Activated CD4-positive, alpha-beta T cell treated with anti-CD3 and anti-CD28 coated beads, Interleukin-2, amount 50 U/mL, for 4 hours (primary cell): ENCODE data around the gene RIPOR3.
"Not testable (repeated sequence)": the region's sequence is repeated elsewhere in the genome, so short reads cannot be mapped to it uniquely, and the experiment has no call there.

Experiments
- DNase-seq, 2 experiments: peaks; one replicate each; pipeline ENCODE4 v3.0.0-alpha.2; 2020

The RIPOR3 gene

DNA sequence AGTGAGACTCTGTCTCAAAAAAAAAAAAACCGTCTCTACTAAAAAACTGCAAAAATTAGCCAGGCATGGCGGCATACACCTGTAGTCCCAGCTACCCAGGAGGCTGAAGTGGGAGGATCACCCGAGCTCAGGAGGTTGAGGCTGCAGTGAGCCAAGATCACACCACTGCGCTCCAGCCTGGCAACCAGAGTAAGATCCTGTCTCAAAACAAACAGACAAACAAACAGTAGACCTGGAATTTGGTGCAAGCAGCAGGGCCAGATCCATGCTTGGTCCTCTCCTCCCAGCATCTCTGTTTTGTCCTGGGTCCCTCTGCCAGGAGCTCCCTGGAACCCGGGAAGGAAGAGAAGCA lies 11.6 kb downstream of the RIPOR3 start:
- no peak for DNase-seq

DNA sequence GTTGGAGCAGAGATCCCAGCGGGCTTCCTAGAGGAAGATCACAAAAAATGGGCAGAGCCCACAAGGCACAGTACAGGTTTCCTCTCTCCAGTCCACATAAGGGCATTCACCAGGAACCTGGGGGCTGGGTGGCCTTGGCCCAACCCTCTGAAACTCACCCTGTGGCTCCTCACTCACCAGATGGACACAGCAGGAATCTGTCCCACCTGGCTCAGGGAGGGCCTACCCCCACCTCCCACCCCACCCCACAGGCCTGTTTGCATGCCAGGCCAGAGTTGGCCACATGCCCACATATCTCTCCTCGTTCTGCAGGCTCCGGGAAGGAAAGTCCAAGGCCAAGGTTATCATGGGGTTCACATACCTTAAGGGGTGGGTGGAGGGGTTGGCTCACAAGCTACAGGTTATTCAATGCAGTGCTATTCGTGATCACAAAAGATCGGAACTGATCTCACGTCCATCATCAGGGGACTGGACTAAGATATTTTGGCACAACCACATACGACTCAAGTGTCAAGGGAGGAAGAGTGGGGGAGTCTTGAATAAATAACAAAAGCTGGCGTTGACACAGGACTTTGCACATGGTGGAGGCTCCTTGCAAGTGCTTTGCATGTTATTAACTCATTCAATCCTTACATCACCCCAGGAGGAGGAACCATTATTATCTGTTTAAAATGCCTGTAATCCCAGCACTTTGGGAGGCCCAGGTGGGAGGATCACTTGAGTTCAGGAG lies 13.0 kb downstream of the RIPOR3 start:
- no peak for DNase-seq

DNA sequence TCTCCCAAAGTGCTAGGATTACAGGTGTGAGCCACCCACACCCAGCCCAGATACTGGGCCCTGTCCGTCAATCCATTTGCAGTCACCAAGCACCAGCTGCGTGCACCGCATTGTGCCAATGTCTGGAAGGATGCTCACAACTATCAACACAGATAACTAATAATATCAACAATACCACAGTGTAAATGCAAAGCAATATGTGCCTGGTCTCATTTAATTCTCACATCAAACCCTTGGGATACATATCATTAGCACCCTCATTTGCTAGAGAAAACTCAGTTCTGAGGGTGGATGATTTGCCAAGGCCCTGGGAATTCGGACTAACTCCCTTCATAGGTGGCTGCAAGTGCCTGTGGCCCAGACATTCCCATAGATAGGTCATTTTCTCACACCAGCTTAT lies 14.5 kb downstream of the RIPOR3 start:
- DNase-seq, result no peak

DNA sequence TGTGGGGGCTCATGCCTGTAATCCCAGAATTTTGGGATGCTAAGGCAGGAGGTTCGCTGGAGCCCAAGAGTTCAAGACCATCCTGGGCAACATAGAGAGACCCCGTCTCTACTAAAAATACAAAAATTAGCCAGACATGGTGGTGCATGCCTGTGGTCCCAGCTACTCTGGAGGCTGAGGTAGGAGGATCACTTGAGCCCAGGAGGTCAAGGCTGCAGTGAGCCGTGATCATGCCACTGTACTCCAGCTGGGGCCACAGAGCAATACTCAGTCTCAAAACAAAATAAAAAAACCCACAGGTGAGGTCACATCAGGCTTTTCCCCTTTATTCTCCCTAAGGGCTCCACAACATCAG lies 15.0 kb downstream of the RIPOR3 start:
- DNase-seq, result not testable (repeated sequence)

DNA sequence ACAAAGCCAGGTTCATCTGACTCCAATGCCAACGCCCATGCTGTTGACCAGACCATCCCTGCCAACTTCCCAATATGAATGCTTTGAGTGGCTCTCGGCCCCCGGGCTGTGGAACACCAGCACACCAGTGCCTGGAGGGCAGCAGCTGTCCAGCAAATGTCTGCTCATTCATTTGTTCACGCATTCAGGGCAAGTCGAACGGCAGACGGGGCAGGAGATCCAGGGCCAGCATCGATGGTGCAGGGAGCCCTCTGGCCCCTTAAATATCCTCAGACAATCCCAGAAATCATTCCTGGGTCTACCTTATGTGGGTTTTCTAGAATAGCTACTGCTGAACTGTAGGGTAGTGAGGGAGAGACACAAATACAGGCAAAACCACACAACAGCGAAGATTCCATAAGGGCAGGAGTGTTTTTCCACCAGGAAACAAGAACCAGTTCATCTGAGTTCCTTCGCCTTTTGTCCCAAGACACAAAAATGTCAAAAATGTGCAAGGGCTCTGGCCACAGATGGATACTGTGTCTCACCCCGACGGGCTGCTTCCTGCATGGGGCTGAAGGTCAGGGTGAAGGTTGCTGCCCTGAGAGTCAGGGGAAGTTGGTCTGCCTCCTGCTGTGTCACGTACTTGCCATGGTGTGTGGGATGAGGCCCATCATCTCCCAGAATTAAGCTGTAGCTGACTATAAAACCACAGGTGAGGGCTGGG lies 15.5 kb downstream of the RIPOR3 start:
- DNase-seq, result no peak

DNA sequence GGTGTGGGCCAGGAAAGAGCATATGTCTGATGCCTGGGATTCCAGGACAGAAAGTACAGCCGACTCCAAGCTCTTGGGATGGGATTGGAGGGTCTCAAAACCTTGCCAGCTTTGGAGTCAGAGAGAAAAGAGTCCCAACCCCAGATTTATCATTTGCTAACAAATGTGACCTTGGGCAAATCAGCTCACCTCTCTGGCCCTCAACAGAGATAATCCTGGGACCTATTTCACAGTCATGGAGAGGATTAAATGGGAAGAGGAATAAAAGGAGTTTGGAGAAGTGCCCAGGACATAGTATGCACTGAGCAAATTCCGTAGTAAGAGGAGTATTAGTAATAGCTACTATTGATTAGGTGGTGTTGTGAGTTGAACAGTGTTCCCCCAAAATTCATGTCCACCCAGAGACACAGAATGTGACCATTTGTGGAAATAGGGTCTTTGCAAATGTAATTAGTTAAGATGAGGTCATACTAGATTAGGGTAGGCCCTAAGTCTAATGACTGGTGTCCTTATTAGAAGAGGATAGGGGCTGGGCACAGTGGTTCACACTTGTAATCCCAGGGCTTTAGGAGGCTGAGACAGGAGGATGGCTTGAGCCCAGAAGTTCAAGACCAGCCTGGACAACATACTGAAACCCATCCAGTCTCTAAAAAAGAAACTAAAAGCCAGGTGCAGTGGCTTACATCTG lies 17.1 kb downstream of the RIPOR3 start:
- DNase-seq, result no peak

DNA sequence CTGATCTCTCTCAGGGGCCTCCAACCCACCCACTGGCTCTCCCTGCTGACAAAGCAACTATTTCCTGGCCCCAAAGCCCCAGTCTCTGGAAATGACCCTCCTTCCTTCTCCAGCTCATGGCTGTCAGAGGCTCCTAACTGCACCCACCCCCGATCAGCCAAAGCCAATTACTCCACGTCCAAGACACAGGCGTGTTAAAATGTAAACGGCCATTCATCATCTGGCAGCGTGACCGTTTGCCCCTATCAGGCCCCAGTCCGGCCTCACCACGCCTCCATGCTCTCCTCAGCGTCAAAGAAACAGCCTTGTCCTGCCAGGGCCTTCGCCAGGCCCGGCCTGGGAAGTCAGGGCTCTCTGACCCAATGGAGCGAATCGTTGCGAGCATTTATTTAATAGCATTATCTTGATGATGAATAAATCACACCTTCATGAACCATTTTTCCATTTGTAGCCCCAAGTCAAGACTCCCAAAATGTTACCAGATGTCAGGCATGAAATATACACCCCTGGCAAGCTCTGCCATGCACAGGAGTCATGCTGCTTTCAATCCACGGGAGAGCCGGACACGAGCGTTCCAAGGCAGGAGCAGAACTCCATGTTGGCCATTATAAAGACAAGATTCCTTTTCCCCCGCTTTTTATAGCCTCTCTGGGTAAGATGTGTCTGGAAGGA lies 17.7 kb downstream of the RIPOR3 start:
- DNase-seq, result no peak

DNA sequence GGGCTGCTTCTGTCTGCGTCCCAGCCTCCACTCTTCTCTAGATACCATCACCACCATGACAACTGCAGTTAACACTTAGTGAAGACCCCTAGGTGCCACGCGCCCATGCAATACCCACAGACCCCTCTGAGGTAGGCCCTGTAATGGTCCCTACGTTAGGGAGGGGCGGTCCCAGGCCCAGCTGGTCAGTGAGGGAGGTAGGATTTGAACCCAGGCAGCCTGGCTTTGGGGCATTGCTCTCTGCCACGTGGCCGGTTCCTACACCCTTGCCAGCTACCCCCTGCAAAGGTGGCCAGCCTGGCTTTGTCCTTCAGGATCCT lies 18.2 kb downstream of the RIPOR3 start:
- no peak for DNase-seq

DNA sequence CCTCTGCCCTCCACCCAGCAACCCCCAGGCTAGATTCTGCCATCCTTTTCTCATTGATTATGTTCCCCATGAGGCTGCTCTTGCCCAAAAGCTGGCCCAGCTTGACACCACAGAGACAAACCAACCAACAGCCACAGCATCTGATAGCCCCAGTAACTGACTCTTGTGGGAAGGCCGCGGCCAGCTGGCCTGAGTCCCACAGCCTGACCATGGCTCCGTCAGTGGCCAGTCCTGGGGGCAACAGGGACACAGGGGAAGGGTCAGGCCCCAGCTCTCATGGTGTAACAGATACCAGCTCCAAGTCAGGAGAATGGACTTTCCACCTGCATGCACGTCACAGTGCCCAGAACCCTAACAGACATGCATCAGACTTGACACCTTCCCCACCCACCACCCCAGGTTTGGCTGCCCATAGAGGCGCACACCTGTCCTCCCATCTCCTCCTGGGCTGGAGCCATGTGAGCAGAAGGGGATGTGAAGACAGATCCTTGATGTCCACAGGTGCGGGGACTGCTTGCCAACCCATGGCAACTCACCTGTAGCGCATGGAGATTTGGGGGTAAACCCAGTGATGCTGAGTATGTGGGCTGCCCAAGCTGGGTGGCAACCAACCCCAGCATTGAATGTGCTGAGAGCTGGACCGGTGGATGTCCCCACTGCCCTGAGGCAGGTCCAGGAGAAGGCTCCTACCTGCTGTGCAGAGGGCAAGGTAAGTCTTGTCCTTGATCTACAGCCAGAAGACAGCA lies 18.8 kb downstream of the RIPOR3 start:
- no peak for DNase-seq

DNA sequence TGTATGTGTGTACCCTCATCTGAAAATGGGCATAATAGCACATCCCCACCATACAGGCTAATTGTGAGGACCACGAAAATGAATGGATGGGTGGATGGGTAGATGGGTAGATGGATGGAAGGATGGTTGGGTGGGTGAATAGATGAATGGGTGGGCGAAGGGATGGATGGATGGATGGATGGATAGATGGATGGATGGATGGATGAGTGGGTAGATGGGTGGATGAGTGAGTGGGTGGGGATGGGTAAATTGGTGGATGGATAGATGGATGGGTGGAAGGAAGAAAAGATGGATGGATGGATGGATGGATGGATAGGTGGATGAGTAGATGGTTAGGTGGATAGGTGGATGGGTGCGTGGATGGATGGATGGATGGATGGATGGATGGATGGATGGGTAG lies 19.7 kb downstream of the RIPOR3 start:
- no peak for DNase-seq

DNA sequence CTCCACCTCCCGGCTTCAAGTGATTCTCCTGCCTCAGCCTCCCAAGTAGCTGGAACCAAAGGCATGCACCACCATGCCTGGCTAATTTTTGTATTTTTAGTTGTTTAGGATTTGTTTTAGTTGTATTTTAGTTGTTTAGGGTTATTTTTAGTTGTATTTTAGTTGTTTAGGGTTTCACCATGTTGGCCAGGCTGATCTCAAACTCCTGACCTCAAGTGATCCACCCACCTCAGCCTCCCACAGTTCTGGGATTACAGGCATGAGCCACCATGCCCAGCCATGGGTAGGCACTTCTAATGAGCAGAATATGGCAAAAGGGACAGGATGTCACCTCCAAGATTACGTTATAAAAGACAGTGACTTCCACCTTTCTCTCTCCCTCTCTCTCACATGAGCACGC lies 20.3 kb downstream of the RIPOR3 start:
- not testable (repeated sequence) for DNase-seq

DNA sequence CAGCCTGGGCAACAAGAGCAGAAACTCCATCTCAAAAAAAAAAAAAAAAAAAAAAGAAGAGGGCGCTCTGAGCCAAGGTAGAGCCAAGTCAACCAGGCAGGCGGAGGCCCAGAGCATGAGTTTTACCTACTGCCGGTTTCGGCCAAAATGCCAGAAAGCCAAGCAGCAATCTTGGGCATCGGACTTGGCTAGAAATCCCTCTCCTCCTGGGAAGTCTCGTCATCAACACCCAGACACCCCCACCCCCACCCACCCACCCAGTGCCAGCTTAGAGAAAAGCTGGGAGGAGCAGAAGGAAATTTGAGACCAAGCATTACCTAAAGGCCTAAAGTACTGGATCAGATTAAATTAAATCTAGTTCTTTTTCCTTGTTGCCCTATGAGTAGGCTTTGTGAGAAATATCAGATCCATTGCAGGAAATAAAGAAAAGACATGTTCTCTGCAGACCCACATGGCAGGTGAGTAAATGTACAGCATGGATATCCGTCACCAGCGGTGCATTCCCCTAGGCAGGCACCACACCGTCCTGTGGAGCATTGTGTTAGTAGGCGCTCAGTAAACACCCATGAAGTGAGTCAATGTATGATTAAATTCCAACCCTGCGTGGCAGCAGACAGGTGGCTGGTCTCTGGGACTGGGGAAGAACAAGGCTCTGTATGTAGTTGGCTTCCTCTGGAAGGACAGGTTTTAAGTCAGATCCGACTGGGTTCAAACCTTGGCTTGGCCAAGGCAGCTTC lies 21.0 kb downstream of the RIPOR3 start:
- no peak for DNase-seq

DNA sequence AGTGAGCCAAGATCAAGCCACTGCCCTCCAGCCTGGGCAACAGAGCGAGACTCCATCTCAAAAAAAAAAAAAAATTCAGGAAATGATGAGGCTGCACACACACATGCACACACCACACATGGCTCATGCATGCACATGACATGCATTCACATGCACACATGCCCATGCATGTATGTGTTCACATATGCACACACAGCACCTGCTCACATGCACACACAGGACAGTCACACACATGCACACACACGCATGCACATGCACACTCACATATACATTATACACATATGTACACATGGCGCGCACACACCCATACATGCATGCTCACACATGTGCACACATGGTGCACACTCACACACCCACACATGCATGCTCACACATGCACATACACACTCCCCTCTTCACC lies 22.5 kb downstream of the RIPOR3 start:
- no peak for DNase-seq

DNA sequence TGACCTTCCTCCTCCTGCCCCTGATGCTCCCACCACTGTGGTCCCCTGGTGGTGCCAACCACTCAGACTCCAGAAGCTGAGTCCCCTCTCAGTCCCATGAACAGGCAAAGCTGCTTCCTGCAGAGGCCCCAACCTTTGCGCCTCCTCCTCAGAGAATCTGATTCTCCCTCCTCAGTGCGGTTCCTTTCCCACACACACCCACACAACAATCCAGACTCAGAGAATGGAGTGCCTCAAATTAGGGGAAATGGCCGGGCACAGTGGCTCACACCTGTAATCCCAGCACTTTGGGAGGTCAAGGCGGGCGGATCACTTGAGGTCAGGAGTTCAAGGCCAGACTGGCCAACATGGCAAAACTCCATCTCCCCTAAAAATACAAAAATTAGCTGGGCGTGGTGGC lies 23.0 kb downstream of the RIPOR3 start:
- DNase-seq, result no peak

DNA sequence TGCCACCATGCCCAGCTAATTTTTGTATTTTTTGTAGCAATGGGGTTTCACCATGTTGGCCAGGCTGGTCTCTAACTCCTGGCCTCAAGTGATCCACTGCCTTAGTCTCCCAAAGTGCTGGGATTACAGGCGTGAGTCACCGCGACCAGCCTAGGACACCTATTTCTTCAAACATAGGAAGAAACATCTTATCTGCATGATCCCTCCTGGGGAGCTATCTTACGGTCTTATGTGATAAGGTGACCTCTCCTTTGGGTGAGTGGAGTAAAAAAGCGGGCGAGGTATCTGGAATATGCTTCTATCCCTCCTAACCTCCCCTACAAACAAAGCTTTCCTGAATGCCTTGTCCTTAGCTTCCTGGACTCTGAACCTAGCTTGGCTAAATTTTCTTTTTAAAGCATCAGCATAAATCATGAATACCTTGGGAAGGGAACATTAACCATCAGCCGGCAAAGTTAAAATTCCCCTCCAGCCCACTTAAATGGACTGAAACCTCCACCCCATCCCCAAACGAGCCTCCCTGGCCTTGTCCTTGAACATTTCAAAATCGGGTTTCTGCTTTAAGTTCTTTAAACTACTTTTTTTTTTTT lies 24.5 kb downstream of the RIPOR3 start:
- no peak for DNase-seq

DNA sequence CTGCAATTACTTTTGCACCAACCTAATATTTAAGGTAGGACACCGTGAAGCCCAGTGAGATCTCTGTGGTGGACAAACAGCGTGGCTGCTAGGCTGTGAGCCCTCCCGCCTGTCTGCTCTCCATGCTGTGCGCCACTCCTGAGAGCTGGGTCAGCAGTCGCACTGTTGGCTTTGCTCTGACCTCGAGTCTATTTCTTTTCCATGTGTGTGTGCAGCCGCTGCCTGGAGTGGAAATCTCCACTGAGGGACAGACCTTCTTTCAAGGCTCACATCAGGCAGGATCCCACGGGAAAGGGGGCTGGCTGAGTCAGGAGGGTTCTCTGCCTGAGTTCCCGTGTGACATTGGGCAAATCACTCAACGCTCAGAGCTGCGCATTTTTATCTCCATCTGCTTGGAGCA lies 27.1 kb downstream of the RIPOR3 start:
- no peak for DNase-seq

DNA sequence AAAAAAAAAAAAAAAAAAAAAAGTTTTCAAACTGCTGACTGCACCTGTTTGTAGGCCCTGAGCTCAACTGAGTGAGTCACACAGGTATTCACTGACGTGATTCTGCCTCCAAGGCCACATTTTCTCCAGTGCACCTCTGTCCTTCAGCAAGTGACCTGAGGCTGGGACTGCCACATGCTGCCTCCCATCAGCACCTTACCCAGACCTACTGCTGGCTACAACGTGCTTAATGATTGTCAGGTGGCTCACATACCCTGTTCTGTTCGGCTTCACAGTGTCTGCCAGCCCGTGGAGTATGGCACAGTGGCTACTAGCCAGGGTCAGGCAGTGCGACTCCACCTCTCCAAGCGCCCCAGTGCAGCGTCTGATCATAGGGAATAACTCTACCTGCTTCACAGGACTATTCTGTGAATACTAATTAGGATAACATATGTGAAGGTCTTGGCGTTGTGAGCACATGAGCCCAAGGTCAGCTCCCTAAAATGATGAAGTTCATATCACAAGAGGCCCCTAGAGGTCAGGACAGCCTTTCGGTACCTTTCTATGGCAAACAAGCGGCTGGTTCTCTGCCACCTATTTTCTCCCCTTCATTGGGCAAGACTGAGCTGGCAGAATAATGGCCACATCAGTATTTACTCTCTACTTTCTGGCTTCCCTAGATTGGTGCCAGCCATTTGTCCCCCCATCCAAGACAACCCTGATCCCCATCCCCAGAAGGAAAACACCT lies 28.1 kb downstream of the RIPOR3 start:
- DNase-seq, result no peak

DNA sequence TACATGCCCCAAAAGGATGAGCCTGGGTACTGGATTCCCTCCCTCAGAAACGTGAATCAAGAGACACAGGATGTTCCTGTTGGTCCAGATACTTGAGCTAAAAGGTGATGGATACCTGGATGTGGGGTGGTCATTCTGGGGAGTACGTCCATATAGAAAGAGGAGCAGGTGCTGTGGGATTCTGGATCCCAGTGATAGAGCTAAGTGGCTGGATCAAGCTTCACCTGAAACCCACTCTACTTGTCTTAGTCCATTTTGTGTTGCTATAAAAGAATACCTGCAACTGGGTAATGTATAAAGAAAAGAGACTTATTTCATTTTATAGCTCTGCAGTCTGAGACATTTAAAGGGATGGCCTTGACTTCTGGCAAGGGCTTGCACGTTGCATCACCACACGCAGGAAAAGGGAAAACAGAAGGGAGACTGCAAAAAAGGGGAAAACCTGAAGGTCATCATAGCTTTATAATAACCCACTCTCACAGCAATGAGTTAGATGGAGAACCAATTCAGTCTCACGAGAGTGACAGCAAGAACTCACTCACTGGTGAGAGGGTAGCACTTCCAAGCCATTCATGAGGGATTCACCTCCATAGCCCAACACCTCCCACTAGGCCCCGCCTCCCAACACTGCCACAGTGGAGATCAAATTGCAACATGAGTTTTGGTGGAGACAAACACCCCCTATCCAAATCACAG lies 31.2 kb downstream of the RIPOR3 start:
- no peak for DNase-seq

DNA sequence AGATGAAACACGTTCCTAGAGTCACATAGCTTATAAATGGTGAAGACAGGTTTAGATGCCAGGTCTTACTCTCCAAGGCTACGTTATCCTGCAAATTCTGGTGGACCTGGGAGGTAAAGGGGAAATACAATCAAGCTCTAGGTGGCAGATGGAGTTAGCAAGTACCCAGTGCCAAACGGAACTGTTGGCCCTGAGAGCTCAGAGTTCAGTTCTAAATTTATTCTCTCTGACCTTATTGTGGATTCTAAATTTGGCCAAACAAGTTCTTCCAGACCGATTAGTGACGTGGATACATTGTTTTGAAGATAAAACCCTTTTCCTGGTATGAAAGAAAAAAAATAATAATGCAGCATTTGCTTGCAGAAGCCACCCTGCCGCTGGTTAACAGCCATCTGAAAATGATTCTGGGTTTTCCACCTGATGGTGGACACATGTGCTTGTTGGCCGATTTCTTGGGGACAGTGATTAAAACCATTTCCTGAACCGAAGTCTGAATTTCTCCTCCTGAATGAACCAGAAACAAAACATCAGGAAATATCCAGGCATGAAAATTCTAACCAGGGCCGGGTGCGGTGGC lies 32.5 kb downstream of the RIPOR3 start:
- no peak for DNase-seq

DNA sequence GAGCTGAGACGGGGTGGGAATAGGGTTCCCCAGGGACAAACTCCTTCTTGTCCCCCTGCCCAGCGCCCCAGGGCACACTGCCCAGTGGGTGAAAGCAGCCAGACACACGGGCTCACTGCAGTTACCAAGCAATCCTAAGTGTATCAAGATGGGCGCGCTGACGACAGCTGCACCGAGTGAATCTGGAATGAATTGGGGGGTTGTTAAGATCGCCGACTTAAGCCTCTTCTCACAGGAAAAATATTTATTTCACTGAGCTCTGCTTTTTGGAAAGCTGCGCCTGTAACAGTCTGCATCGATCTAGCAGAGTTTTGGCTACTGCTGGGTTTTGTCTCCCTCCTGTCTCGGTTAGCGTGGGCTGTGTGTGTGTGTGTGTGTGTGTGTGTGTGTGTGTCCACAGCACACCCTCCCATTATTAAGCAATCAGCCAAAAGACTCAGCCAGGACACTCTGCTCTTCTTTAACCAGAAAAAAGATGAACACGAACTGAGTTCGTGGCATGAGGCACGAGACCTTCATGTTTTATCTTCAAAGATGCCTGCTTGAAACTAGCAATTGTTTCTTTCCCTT lies 35.9 kb downstream of the RIPOR3 start:
- no peak for DNase-seq
